Left hindlimb (tissue), 1 donor: Measurements from ENCODE around the gene WDR12.
"Not testable (repeated sequence)": the region's sequence is repeated elsewhere in the genome, so short reads cannot be mapped to it uniquely, and the experiment has no call there.

Experiments used
- DNase-seq: peaks from one replicate; pipeline ENCODE4 v3.0.0-alpha.2; 2018

The WDR12 gene

GRCh38 chr2:202911512-202912341 lies at the start of gene WDR12, which contains the start of gene CARF:
TSS of gene WDR12 (minus strand) at chr2:202911673. CDS start at chr2:202911476, 197 bp downstream.
TSS of gene CARF (plus strand) at chr2:202912275. CDS start at chr2:202941903, 29,628 bp downstream.
- DNase-seq = peak; percentile 95

DNA sequence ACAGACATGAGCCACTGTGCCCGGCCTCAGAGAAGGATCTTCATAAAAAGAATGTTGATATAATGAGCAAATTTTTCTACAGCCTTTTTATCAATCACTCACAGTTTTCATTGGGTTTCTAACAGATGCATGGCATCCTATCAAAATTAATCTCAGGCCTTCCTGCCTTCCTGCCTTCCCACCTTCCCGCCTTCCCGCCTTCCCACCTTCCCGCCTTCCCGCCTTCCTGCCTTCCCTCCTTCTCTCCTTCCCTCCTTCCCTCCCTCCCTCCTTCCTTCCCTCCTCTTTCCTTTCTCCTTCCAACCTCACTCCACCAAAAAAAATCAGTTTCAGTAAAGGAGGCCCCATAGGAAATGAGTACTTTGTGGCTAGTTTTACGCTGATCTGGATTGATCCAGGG lies 49.1 kb upstream of the WDR12 start:
- DNase-seq = no peak

DNA sequence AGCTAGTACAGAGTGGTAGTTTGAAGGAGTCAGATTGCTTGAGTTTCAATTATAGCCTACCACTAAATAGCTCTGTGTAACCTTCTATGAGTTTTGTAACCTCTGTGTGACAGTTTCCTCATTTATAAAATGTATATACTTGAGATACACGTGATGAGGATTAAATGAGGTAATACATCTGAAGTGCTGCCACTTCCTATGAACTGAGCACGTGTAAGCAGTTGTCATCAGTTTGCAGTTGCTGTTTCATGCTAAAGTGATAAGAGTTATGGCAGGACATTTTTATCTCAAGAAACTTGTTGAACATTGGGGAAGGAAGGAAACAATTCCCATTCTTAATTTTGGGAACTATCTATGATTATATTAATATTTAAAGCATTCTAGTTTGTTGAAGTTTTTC lies 39.1 kb upstream of the WDR12 start:
- no peak for DNase-seq

DNA sequence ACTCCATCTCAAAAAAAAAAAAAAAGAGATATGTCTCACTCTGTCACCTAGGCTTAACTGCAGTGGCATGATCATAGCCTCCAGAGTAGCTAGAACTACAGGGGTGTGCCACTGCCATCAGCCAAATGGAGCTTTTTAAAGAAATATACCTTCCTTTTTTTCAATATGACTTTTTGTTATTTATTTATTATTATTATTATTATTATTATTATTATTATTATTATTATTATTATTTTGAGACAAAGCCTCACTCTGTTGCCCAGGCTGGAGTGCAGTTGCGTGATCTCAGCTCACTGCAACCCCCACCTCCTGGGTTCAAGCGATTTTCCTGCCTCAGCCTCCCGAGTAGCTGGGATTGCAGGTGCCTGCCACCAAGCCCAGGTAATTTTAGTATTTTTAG lies 37.9 kb upstream of the WDR12 start:
- not testable (repeated sequence) for DNase-seq

- no peak for DNase-seq
Measured at GRCh38 chr2:202945497-202945896, 34.0 kb upstream of the WDR12 start.

- DNase-seq = no peak
Measured at GRCh38 chr2:202944816-202945215, 33.3 kb upstream of the WDR12 start.

GRCh38 chr2:202944408-202944807 lies 32.9 kb upstream of the WDR12 start:
- no peak for DNase-seq

GRCh38 chr2:202941771-202942170 lies 30.3 kb upstream of the WDR12 start:
- DNase-seq = no peak

DNA sequence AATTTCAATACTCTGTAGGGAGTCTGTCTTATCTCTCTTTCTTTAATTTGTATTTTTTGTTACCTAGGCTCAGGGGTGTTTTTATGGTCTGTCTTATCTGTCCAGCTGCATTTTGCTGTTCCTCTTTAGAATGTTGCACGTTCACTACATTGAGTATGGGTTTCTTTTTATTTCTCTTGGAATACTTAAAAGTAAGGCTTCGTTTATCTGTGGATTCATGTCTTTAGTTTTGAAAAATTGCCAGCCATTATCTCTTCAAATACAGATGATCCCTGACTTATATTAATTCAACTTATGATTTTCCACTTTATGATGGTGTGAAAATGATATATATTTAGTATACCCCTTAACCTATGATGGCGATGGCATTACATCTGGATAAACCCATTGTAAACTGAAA lies 27.5 kb upstream of the WDR12 start:
- DNase-seq = no peak

- no peak for DNase-seq
Measured at GRCh38 chr2:202934456-202934855, 23.0 kb upstream of the WDR12 start.

- no peak for DNase-seq
Measured at GRCh38 chr2:202933958-202934357, 22.5 kb upstream of the WDR12 start.

DNA sequence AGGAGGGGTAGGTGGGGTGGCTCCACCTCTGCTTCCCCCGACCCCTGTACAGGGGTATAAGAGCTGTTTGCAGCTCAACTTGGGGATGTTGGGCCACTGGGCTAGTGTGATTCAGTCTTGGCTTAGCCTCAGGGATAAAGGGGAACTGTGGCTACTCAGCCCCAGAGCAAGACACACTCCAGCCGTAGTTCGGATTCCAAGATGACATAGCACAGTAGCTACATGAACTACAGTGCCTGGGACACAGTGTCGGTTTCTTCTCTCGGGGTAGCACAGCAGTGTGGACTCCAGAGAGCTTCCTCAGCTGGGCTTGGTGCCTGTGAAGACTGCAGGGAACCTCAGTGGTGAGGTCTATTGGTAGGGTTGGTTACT lies 21.7 kb upstream of the WDR12 start:
- no peak for DNase-seq

- no peak for DNase-seq
Measured at GRCh38 chr2:202932425-202933138, 21.1 kb upstream of the WDR12 start.

GRCh38 chr2:202918860-202919259 lies 7.4 kb upstream of the WDR12 start:
- DNase-seq = no peak

DNA sequence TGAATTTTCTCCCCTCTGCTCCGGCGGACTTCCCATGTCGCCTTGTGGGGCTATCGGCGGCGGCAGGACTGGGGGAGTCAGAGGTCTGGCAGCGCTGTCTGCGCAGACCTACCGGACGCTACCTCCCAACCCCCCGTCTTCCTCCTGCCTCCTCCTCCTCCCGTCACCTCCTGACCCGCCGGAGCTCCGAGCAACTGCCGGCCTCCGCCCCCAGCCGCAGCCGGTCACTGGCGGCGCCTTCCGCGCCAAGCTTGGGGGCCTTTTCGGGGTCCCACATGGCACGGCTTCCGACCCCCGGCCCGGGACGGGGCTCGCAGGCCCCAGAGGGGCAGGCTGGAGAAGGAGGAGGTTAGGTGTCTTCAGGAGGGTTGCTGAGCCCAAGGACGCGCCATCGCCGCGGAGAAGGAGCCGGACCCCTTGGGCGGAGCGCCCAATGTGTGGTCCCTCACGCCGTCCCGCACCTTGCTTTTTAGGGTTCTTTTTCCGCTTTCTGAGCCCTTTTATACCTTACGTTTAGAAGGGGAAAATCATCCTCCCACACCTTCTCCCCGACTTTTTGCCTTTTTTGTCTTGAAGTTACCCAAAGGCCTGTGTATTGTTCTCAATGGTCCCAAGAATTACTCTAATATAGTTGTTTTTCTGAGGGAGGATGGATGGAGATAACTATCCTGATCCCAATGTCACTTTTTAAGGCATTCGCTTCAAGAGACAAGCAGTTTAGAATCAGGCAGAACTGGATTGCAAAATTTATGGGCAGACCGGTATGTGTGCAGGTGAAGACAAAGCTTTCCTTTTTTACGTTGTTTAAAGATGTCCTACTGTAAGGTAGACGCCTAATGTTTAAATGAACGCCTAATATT lies 1.1 kb upstream of the WDR12 start:
- peak; percentile 36 for DNase-seq

GRCh38 chr2:202911203-202911511 lies 316 bp downstream of the WDR12 start:
- DNase-seq = no peak

GRCh38 chr2:202910698-202911097 lies 775 bp downstream of the WDR12 start:
- no peak for DNase-seq

- DNase-seq = not testable (repeated sequence)
Measured at GRCh38 chr2:202910250-202910649, 1.2 kb downstream of the WDR12 start.

GRCh38 chr2:202909394-202910192 lies 1.9 kb downstream of the WDR12 start:
- no peak for DNase-seq

DNA sequence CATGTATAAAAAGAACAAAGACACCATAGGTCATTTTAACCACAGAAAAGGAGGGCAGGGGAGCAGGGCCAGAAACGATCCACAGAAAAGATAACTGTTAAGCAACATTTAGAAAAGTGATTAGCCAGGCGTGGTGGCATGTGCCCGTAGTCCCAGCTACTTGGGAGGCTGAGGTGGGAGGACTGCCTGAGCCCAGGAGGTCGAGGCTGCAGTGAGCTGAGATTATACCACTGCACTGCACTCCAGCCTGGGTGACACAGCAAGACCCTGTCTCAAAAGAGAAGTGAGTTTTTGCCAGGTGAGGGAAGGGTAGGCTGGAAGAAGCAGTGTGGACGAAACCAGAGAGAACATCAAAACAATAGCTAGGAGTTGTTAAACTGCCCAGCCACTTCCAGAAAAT lies 3.3 kb downstream of the WDR12 start:
- no peak for DNase-seq

- not testable (repeated sequence) for DNase-seq
Measured at GRCh38 chr2:202905507-202905906, 6.0 kb downstream of the WDR12 start.

GRCh38 chr2:202885190-202885589 lies 26.3 kb downstream of the WDR12 start:
- DNase-seq = no peak
